ENCODE data around the gene HGD. TPM values are rescaled to one million over a fixed set of nuclear protein-coding genes. Genes with fewer than 3 reads are reported as not detected.

Gene HGD
- total and polyA plus RNA-seq, 2 donors (not counting 1 experiment from before 2014, with no cell fraction given): under 0.01 TPM; not detected in 1

DNA sequence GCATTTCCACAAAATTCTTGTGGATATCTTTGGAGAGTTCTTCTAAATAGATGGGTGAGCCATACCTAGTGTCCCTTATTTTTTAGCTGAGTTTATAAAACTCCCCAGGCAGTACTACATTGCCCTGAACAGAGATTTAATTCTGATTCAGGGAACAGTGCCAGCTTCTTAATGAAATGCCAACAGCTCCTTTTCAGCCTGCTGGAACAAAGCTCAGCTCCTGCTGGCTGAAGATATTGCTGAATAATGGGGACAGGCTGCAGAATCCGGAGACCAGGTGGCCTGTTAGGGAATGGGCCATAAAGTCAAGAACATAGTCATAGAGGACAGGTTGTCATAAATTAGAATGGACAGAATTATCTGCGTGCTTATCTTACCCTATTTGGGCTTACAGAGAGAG is 8.9 kb downstream of the HGD start:
- TF ChIP-seq, protein P1, sequence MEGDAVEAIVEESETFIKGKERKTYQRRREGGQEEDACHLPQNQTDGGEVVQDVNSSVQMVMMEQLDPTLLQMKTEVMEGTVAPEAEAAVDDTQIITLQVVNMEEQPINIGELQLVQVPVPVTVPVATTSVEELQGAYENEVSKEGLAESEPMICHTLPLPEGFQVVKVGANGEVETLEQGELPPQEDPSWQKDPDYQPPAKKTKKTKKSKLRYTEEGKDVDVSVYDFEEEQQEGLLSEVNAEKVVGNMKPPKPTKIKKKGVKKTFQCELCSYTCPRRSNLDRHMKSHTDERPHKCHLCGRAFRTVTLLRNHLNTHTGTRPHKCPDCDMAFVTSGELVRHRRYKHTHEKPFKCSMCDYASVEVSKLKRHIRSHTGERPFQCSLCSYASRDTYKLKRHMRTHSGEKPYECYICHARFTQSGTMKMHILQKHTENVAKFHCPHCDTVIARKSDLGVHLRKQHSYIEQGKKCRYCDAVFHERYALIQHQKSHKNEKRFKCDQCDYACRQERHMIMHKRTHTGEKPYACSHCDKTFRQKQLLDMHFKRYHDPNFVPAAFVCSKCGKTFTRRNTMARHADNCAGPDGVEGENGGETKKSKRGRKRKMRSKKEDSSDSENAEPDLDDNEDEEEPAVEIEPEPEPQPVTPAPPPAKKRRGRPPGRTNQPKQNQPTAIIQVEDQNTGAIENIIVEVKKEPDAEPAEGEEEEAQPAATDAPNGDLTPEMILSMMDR (conservative IDR thresholded peaks at IDR 0.05 in 1 of 2, IDR thresholded peaks at IDR 0.05 in 1 of 2; ENCODE audit: low read depth in 1 of 2, low read length in 2 of 2): no peak
- no peak for TF ChIP-seq EZH2 (IDR thresholded peaks at IDR 0.05; ENCODE audit: low read length, missing control alignments)
- Histone ChIP-seq H3K4me1 (ENCODE audit: control insufficient read depth, extremely low read depth, insufficient read depth, low read length) (no peaks in the 10 kb centered on the region), H3K4me3 (replicated peaks in 1 of 4; ENCODE audit: control extremely low read depth in 1 of 4, insufficient read depth in 1 of 4, low read depth in 3 of 4, low read length in 4 of 4) (no peak overlapping the region), H3K27ac (ENCODE audit: insufficient read depth, low read length) (no peak overlapping the region), H3K4me2 (ENCODE audit: extremely low read depth, insufficient read depth, low read length) (no peak overlapping the region), H3K36me3 (ENCODE audit: control insufficient read depth, insufficient read depth, low read length) (no peaks in the 10 kb centered on the region), H3K79me2 (ENCODE audit: control insufficient read depth, insufficient read depth, low read length) (no peaks in the 10 kb centered on the region), H4K20me1 (ENCODE audit: control insufficient read depth, extremely low read depth, insufficient read depth, low read length) (no peaks in the 10 kb centered on the region), H2AFZ (ENCODE audit: low read length) (no peak overlapping the region), H3K9ac (ENCODE audit: insufficient read depth, low read length) (no peak overlapping the region), H3K27me3 (ENCODE audit: control insufficient read depth, insufficient read depth, low read length) (no peaks in the 10 kb centered on the region), H3K9me3 (ENCODE audit: control insufficient read depth, insufficient read depth, low read depth, low read length) (no peaks in the 10 kb centered on the region)
- no peak for DNase-seq (ENCODE audit: low read depth in 2 of 2)

DNA sequence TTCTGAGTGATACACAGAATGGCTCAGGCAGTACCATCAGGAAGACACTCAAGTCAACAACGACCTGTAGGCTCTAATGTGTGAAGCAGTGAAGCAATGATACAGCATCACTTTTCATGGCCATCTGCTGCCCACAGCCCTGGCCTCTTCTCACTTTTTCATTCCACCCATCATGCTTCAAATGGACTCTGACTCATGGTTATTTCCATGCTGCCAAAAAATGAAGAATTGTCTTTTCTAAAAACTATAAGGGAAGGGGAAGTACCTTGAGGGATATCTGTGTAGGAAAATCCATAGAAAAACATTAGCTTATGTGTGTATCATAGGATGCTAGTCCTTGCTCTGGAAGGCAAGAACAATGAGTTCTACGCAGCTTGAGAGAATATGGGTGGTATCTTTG is 11.5 kb downstream of the HGD start:
- peak in 1 of 2 donors; percentile 17 for DNase-seq (ENCODE audit: low read depth in 2 of 2)
- H3K27ac ChIP-seq (ENCODE audit: insufficient read depth, low read length): no peak overlapping the region
- no peaks in the 10 kb centered on the region for H3K9me3 ChIP-seq (ENCODE audit: control insufficient read depth, insufficient read depth, low read depth, low read length)
- no peak overlapping the region for H3K9ac ChIP-seq (ENCODE audit: insufficient read depth, low read length)
- H3K27me3 ChIP-seq (ENCODE audit: control insufficient read depth, insufficient read depth, low read length): no peaks in the 10 kb centered on the region
- H3K4me3 ChIP-seq (replicated peaks in 1 of 4; ENCODE audit: control extremely low read depth in 1 of 4, insufficient read depth in 1 of 4, low read depth in 3 of 4, low read length in 4 of 4): no peak overlapping the region
- no peaks in the 10 kb centered on the region for H3K79me2 ChIP-seq (ENCODE audit: control insufficient read depth, insufficient read depth, low read length)
- H2AFZ ChIP-seq (ENCODE audit: low read length): no peak overlapping the region
- no peaks in the 10 kb centered on the region for H3K36me3 ChIP-seq (ENCODE audit: control insufficient read depth, insufficient read depth, low read length)
- H4K20me1 ChIP-seq (ENCODE audit: control insufficient read depth, extremely low read depth, insufficient read depth, low read length): no peaks in the 10 kb centered on the region
- TF ChIP-seq EZH2 (IDR thresholded peaks at IDR 0.05; ENCODE audit: low read length, missing control alignments): no peak
- TF ChIP-seq, protein P1 (conservative IDR thresholded peaks at IDR 0.05 in 1 of 2, IDR thresholded peaks at IDR 0.05 in 1 of 2; ENCODE audit: low read depth in 1 of 2, low read length in 2 of 2): no peak
- no peak overlapping the region for H3K4me2 ChIP-seq (ENCODE audit: extremely low read depth, insufficient read depth, low read length)
- H3K4me1 ChIP-seq (ENCODE audit: control insufficient read depth, extremely low read depth, insufficient read depth, low read length): no peaks in the 10 kb centered on the region

DNA sequence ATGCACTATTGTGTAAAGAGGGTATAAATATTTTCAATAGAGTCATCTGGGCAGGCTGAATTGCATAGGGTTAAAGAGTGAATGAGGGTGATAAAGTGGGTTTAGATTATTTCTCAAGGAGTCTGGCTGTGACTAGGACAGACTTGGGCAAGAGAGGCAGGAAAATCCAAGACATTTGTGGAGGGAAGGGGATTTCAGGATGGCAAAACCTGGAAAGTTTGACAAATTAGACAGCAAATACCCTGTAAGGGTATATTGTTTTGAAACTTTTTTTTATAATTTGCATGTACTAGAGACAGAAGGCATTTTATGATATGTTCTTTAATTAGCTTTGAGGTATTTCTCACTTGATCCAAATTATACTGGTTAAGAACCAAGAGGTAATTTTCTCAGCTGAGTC is 17.1 kb downstream of the HGD start:
- TF ChIP-seq, protein P1 (conservative IDR thresholded peaks at IDR 0.05 in 1 of 2, IDR thresholded peaks at IDR 0.05 in 1 of 2; ENCODE audit: low read depth in 1 of 2, low read length in 2 of 2): no peak
- no peak for TF ChIP-seq EZH2 (IDR thresholded peaks at IDR 0.05; ENCODE audit: low read length, missing control alignments)

More for the DNA sequence above, 17.1 kb downstream of the HGD start:
- no peak overlapping the region for H3K9ac ChIP-seq (ENCODE audit: insufficient read depth, low read length)
- DNase-seq (ENCODE audit: low read depth in 2 of 2): no peak
- no peak overlapping the region for H3K27ac ChIP-seq (ENCODE audit: insufficient read depth, low read length)
- H3K79me2 ChIP-seq (ENCODE audit: control insufficient read depth, insufficient read depth, low read length): no peaks in the 10 kb centered on the region
- H4K20me1 ChIP-seq (ENCODE audit: control insufficient read depth, extremely low read depth, insufficient read depth, low read length): no peaks in the 10 kb centered on the region
- H3K9me3 ChIP-seq (ENCODE audit: control insufficient read depth, insufficient read depth, low read depth, low read length): no peaks in the 10 kb centered on the region
- no peaks in the 10 kb centered on the region for H3K4me1 ChIP-seq (ENCODE audit: control insufficient read depth, extremely low read depth, insufficient read depth, low read length)
- H3K4me2 ChIP-seq (ENCODE audit: extremely low read depth, insufficient read depth, low read length): no peak overlapping the region
- H3K4me3 ChIP-seq (replicated peaks in 1 of 4; ENCODE audit: control extremely low read depth in 1 of 4, insufficient read depth in 1 of 4, low read depth in 3 of 4, low read length in 4 of 4): no peak overlapping the region
- H2AFZ ChIP-seq (ENCODE audit: low read length): no peak overlapping the region
- no peaks in the 10 kb centered on the region for H3K36me3 ChIP-seq (ENCODE audit: control insufficient read depth, insufficient read depth, low read length)
- peaks cover 2% of the 10 kb centered on the region for H3K27me3 ChIP-seq (ENCODE audit: control insufficient read depth, insufficient read depth, low read length)

All from fibroblast of lung (primary cell).